ENCODE measurements around the gene ABCB6.

ABCB6 gene

GRCh38 chr2:219169930-219170654 lies 48.7 kb downstream of the ABCB6 start, which contains the start of gene SLC23A3:
Gene SLC23A3, minus strand, starts transcription at chr2:219170029. Its CDS starts 45 bp downstream, at chr2:219169984.
- H3K4me3 ChIP-seq (ENCODE audit: low read depth, low read length), result no peak within 1 kb of the TSS
- no peaks in the 10 kb centered on the region for H3K4me1 ChIP-seq
- DNase-seq, result no peak
- H3K36me3 ChIP-seq, result peaks cover 7% of the 10 kb centered on the region
- H3K9me3 ChIP-seq, result no peaks in the 10 kb centered on the region
- no peak for TF ChIP-seq CTCF (IDR thresholded peaks at IDR 0.05; ENCODE audit: low read depth, low read length)
- H3K27me3 ChIP-seq, result no peaks in the 10 kb centered on the region

GRCh38 chr2:219168932-219169331 lies 49.8 kb downstream of the ABCB6 start:
- Histone ChIP-seq H3K4me1 (no peaks in the 10 kb centered on the region), H3K27me3 (no peaks in the 10 kb centered on the region), H3K9me3 (no peaks in the 10 kb centered on the region), H3K36me3 (peaks cover 3% of the 10 kb centered on the region; the same call in 1 of the 2 replicates), H3K4me3 (ENCODE audit: low read depth, low read length) (no peak overlapping the region)
- no peak for TF ChIP-seq CTCF (IDR thresholded peaks at IDR 0.05; ENCODE audit: low read depth, low read length)
- no peak for DNase-seq

GRCh38 chr2:219168526-219168925 lies 50.2 kb downstream of the ABCB6 start:
- no peak for DNase-seq
- Histone ChIP-seq H3K4me3 (ENCODE audit: low read depth, low read length) (no peak overlapping the region), H3K36me3 (peaks cover 3% of the 10 kb centered on the region; the same call in 1 of the 2 replicates), H3K9me3 (no peaks in the 10 kb centered on the region), H3K4me1 (no peaks in the 10 kb centered on the region), H3K27me3 (no peaks in the 10 kb centered on the region)
- TF ChIP-seq CTCF (IDR thresholded peaks at IDR 0.05; ENCODE audit: low read depth, low read length), result no peak

- peaks cover under 1% of the 10 kb centered on the region; the same call in 1 of the 2 replicates for H3K36me3 ChIP-seq
- H3K9me3 ChIP-seq, result no peaks in the 10 kb centered on the region
- H3K27me3 ChIP-seq, result no peaks in the 10 kb centered on the region
- DNase-seq, result no peak
- H3K4me3 ChIP-seq (ENCODE audit: low read depth, low read length), result no peak overlapping the region
- no peak for TF ChIP-seq CTCF (IDR thresholded peaks at IDR 0.05; ENCODE audit: low read depth, low read length)
- no peaks in the 10 kb centered on the region for H3K4me1 ChIP-seq
Measured at GRCh38 chr2:219167997-219168396, 50.8 kb downstream of the ABCB6 start.

GRCh38 chr2:219165058-219165911 lies 53.5 kb downstream of the ABCB6 start:
- Histone ChIP-seq H3K4me3 (ENCODE audit: low read depth, low read length) (no peak overlapping the region), H3K36me3 (no peaks in the 10 kb centered on the region), H3K9me3 (no peaks in the 10 kb centered on the region), H3K27me3 (no peaks in the 10 kb centered on the region), H3K4me1 (no peaks in the 10 kb centered on the region)
- TF ChIP-seq CTCF (IDR thresholded peaks at IDR 0.05; ENCODE audit: low read depth, low read length), result no peak
- DNase-seq, result no peak

Data from BE2C (cell line).